Fibroblast of pulmonary artery (primary cell): ENCODE measurements around the gene CLEC3B.
A peak's percentile ranks its signal among the peaks of the same experiment; 100 is the strongest.

Experiments used
- DNase-seq: peaks from one replicate; pipeline ENCODE4 v3.0.0-alpha.2; 2010; ENCODE audit warnings: low read depth
- H3K4me3 ChIP-seq: replicated peaks from 2 replicates; pipeline ENCODE4 v1.5.1; 2011; ENCODE audit warnings: low read depth, mild to moderate bottlenecking, control low read depth, low read length, moderate library complexity
- TF ChIP-seq, protein P1 (sequence below): IDR thresholded peaks from 2 replicates; pipeline ENCODE4 v1.5.1; 2011; ENCODE audit warnings: mild to moderate bottlenecking, control low read depth, low read length, inconsistent platforms; ENCODE audit errors: missing control alignments

CLEC3B gene

DNA sequence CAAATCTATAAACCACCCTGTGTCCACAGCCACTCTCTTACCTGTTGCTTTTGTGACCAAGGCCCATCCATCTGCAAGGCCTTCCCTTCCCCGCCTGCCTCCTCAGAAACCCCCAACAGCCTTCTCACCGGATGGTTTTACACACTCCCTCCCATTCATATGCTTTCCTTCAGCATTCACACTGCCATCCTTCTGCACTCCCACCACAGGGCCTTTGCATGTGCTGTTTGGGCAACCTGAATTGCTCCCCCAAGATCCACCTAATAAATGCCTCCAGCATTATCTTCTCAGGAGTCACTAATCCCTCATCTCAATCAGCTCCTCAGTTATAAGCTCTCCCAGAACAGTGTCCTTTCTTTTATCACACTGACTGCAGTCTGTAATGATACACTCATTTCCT is 6.0 kb downstream of the CLEC3B start:
- TF ChIP-seq, protein P1, sequence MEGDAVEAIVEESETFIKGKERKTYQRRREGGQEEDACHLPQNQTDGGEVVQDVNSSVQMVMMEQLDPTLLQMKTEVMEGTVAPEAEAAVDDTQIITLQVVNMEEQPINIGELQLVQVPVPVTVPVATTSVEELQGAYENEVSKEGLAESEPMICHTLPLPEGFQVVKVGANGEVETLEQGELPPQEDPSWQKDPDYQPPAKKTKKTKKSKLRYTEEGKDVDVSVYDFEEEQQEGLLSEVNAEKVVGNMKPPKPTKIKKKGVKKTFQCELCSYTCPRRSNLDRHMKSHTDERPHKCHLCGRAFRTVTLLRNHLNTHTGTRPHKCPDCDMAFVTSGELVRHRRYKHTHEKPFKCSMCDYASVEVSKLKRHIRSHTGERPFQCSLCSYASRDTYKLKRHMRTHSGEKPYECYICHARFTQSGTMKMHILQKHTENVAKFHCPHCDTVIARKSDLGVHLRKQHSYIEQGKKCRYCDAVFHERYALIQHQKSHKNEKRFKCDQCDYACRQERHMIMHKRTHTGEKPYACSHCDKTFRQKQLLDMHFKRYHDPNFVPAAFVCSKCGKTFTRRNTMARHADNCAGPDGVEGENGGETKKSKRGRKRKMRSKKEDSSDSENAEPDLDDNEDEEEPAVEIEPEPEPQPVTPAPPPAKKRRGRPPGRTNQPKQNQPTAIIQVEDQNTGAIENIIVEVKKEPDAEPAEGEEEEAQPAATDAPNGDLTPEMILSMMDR: no peak
- H3K4me3 ChIP-seq: no peak overlapping the region
- no peak for DNase-seq

DNA sequence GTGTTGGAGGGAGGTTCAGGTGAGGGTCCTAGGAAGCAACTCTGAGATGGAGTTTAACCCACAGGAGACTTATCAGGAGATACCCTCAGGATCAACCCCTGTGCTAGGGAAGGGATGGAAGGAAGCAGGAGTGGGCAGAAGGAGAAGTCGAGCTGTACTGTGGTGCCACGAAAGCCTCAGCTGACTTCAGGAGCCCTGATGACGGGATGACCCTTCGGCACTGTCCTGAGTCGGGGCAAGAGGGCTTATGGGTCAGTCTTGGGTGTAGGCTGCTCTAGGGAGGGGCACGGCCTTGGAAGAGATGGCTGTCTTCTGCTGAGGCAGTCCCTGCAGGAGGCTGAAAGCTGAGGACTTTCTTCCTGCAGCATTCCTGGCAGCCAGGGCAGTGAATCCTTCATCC is 7.7 kb downstream of the CLEC3B start:
- no peak overlapping the region for H3K4me3 ChIP-seq
- TF ChIP-seq, protein P1: no peak
- no peak for DNase-seq

DNA sequence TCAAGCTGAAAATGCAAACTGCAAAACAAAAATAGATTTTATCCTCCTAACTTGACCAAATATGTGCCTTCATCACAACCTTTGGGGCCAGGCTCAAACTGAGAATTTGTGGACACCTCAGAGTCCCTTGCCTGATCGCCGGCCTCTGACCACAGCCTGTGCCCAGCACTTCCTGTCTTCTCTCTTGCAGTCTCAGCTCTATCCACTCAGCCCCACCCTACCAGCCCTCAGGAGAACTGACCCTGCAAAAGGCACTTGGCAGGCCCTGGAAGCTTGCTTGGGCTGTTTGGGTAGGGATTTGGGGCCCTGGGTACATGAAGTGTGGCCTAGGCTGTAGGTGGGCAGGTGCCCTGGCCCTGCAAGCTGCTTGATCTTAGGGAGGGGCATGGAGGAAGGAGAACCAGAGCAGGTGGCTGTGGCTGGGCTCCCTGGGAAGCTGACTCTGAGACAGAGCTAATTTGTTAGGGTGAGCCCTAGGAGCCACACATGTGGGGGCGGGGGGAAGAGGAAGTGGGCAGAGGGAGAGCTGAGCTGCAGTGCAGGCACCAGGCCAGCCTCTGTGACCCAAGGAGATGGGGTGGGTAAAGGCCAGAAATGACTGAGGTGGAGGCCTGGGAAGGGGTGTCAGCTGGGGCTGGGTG is 8.6 kb downstream of the CLEC3B start:
- H3K4me3 ChIP-seq: no peak overlapping the region
- TF ChIP-seq, protein P1: no peak
- DNase-seq: no peak

DNA sequence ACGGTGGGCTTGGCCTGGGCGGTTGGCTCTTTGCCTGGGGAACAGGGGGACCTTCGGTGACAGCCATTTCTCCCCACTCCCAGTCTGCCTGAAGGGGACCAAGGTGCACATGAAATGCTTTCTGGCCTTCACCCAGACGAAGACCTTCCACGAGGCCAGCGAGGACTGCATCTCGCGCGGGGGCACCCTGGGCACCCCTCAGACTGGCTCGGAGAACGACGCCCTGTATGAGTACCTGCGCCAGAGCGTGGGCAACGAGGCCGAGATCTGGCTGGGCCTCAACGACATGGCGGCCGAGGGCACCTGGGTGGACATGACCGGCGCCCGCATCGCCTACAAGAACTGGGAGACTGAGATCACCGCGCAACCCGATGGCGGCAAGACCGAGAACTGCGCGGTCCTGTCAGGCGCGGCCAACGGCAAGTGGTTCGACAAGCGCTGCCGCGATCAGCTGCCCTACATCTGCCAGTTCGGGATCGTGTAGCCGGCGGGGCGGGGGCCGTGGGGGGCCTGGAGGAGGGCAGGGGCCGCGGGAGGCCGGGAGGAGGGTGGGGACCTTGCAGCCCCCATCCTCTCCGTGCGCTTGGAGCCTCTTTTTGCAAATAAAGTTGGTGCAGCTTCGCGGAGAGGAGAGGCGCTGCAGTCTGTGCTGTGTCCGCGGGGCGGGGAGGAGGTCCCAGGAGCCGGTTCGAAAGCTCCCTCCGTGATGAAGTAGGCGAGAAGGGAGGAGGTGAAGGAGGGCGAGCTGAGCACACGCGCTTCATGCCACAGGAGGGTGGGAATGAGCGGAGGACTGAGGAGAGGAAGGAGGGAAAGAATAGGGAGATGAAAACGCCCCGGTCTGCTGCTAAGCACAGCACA is 9.6 kb downstream of the CLEC3B start:
- TF ChIP-seq, protein P1: no peak
- DNase-seq: no peak
- H3K4me3 ChIP-seq: peak overlapping the region; percentile 35

DNA sequence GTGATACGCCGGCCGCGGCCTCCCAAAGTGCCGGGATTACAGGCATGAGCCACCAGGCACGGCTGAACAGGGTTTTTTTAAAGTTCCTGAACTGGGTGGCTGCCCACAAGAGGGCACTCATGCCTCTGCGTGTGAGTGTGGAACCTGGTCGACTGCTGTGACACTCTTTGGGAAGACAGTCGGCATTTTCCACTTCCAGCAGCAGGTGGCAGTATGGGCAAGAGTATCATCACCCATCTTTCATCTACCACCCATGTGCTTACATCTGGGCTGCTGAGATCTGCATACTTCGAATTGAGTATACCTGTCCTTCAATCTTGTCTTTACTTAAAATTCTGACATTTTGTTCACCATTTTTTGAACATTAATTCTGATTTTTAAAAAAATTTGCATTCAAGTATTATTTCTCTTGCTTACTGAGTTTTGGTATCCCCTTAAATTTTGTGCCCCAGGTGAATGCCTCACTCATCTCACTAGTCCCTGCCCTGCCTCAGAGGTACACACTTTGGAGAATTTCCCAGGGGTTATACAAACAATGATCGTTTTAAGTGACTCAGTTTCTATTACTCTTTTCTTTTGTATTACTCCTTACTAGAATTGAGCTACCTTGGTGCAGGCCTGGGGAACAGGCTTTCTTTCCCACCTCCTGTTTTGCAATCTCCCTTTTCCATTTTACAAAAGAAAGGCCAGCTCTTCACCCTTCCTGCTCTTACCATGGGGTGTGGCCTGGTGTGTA is 11.8 kb downstream of the CLEC3B start:
- no peak overlapping the region for H3K4me3 ChIP-seq
- TF ChIP-seq, protein P1: peak; percentile 88
- peak; percentile 96 for DNase-seq

DNA sequence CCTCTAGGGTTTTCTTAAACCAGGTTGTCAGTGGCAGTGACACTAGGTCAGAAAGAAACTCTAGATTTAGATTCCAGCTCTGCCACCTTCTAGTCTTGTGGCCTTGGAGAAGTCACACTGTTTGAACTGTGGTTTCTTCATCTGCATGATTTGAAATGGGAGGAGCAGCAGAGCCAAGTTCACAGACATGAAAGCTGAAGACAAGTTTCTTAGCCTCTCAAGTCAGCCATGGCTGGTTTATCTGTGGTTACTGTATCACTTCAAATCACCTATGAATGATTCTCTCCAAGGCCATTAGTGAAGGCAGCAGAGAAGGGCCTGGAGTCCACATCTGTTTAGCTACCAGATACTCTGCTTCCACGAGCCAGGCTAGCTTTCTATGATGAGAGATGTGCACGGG is 15.6 kb downstream of the CLEC3B start:
- no peak for DNase-seq

More for the DNA sequence above, 15.6 kb downstream of the CLEC3B start:
- TF ChIP-seq, protein P1: no peak
- no peak overlapping the region for H3K4me3 ChIP-seq
